HepG2 (cell line): ENCODE measurements around the gene ELF1. TPM values are rescaled to one million over a fixed set of nuclear protein-coding genes. Genes with fewer than 3 reads are reported as not detected.

Experiments used
- BHLHE40 ChIP-seq: IDR thresholded peaks from 2 replicates; pipeline ENCODE4 v1.6.1; 2011; ENCODE audit warnings: low read length, improper control_type of control experiment
- CENPT ChIP-seq: sonication (generic); formaldehyde crosslinking; IDR thresholded peaks from 2 replicates; pipeline ENCODE4 v1.8.0; 2022; ENCODE audit warnings: low read depth, mild to moderate bottlenecking, moderate library complexity, missing genetic modification reagents
- FOXC1 ChIP-seq: sonication (generic); formaldehyde crosslinking; IDR thresholded peaks from 2 replicates; pipeline ENCODE4 v1.8.0; 2022; ENCODE audit warnings: mild to moderate bottlenecking, missing genetic modification reagents, borderline replicate concordance
- GMEB2 ChIP-seq: IDR thresholded peaks from 2 replicates; pipeline ENCODE4 v1.6.1; 2016; ENCODE audit warnings: missing biosample characterization, missing genetic modification reagents, low read depth
- KLF9 ChIP-seq: IDR thresholded peaks from 2 replicates; pipeline ENCODE4 v1.6.1; 2016; ENCODE audit warnings: low read depth
- NFKBIZ ChIP-seq: IDR thresholded peaks from 2 replicates; pipeline ENCODE4 v1.6.1; 2018; ENCODE audit warnings: missing genetic modification reagents, missing compliant biosample characterization
- PBX3 ChIP-seq: sonication (generic); formaldehyde crosslinking; IDR thresholded peaks from 2 replicates; pipeline ENCODE4 v1.8.1; 2023; ENCODE audit warnings: missing genetic modification reagents, inconsistent platforms, borderline replicate concordance
- PHB2 ChIP-seq: fragments of 450-650 bp; IDR thresholded peaks from 2 replicates; pipeline ENCODE4 v1.6.1; 2018; ENCODE audit not compliant: partially characterized antibody
- PITX1 ChIP-seq: sonication (generic); formaldehyde crosslinking; IDR thresholded peaks from 2 replicates; pipeline ENCODE4 v1.5.1; 2020; ENCODE audit warnings: mild to moderate bottlenecking, missing genetic modification reagents
- REXO4 ChIP-seq: sonication (generic); formaldehyde crosslinking; IDR thresholded peaks from 2 replicates; pipeline ENCODE4 v1.8.0; 2022; ENCODE audit warnings: missing genetic modification reagents, mild to moderate bottlenecking, borderline replicate concordance
- SETDB1 ChIP-seq: sonication (generic); formaldehyde crosslinking; IDR thresholded peaks from 2 replicates; pipeline ENCODE4 v1.5.1; 2020; ENCODE audit warnings: missing genetic modification reagents, mild to moderate bottlenecking, borderline replicate concordance
- SIN3A ChIP-seq: IDR thresholded peaks from 2 replicates; pipeline ENCODE4 v1.6.1; 2011; ENCODE audit warnings: low read depth, mild to moderate bottlenecking, control low read depth, low read length, borderline replicate concordance
- SMC3 ChIP-seq: IDR thresholded peaks from 2 replicates; pipeline ENCODE4 v1.6.1; 2011; ENCODE audit warnings: low read length, improper control_type of control experiment
- SOX6 ChIP-seq, 2 experiments: fragments of 450-650 bp in 1 of 2; sonication (generic) in 1 of 2; formaldehyde crosslinking in 1 of 2; IDR thresholded peaks; 2 replicates each; pipeline versions ENCODE4 v1.4.0 to v1.6.1; 2017 to 2020; ENCODE audit warnings: antibody characterized with exemption in 1 of 2, mild to moderate bottlenecking in 1 of 2, missing genetic modification reagents in 1 of 2
- STAT5B ChIP-seq: sonication (generic); formaldehyde crosslinking; IDR thresholded peaks from 2 replicates; pipeline ENCODE4 v1.4.0; 2020; ENCODE audit warnings: missing genetic modification reagents
- U2AF2 ChIP-seq: fragments of 200-400 bp; formaldehyde crosslinking; IDR thresholded peaks from 2 replicates; pipeline ENCODE4 v1.6.1; 2017; ENCODE audit warnings: low read depth, mild to moderate bottlenecking, low read length
- ZBTB3 ChIP-seq: sonication (generic); formaldehyde crosslinking; IDR thresholded peaks from 2 replicates; pipeline ENCODE4 v1.4.0; 2020; ENCODE audit warnings: low read depth, mild to moderate bottlenecking, moderate library complexity, missing genetic modification reagents, borderline replicate concordance
- ZBTB38 ChIP-seq: sonication (generic); formaldehyde crosslinking; IDR thresholded peaks from 2 replicates; pipeline ENCODE4 v1.5.1; 2020; ENCODE audit warnings: mild to moderate bottlenecking, missing genetic modification reagents
- ZNF333 ChIP-seq: sonication (generic); formaldehyde crosslinking; IDR thresholded peaks from 2 replicates; pipeline ENCODE4 v1.4.0; 2020; ENCODE audit warnings: mild to moderate bottlenecking, missing genetic modification reagents, borderline replicate concordance
- ZNF501 ChIP-seq: sonication (generic); formaldehyde crosslinking; IDR thresholded peaks from 2 replicates; pipeline ENCODE4 v1.5.1; 2020; ENCODE audit warnings: mild to moderate bottlenecking, moderate library complexity, missing genetic modification reagents
- ZNF615 ChIP-seq: sonication (generic); formaldehyde crosslinking; IDR thresholded peaks from 2 replicates; pipeline ENCODE4 v1.5.0; 2020; ENCODE audit warnings: mild to moderate bottlenecking, missing genetic modification reagents, borderline replicate concordance
- ZNF766 ChIP-seq: sonication (generic); formaldehyde crosslinking; IDR thresholded peaks from 2 replicates; pipeline ENCODE4 v1.5.0; 2020; ENCODE audit warnings: missing genetic modification reagents, borderline replicate concordance
- ZNF782 ChIP-seq: sonication (generic); formaldehyde crosslinking; IDR thresholded peaks from 2 replicates; pipeline ENCODE4 v1.4.0; 2020; ENCODE audit warnings: missing genetic modification reagents, mild to moderate bottlenecking, borderline replicate concordance
- ZSCAN12 ChIP-seq: sonication (generic); formaldehyde crosslinking; IDR thresholded peaks from 2 replicates; pipeline ENCODE4 v1.9.0; 2021; ENCODE audit warnings: mild to moderate bottlenecking, missing genetic modification reagents
- polyA plus RNA-seq, 8 experiments: library from polyadenylated mRNA; depleted of rRNA in 3 of 8; stranded (reverse) in 7 of 8; unstranded in 1 of 8; fragments of >200 nt; fragmentation: Illumina TruSeq in 4 of 8; extraction: Trizol in 4 of 8; gene quantifications; 2 replicates each; pipeline versions ENCODE4 v1.2.1 to v1.2.3, GENCODE V29; 2011 to 2016; ENCODE audit warnings: low read depth in 4 of 8, missing spikeins in 1 of 8, mixed read lengths in 1 of 8; ENCODE audit not compliant: insufficient read depth in 1 of 8
- total RNA-seq, 5 experiments: library from RNA; depleted of rRNA; stranded (reverse); fragments of >200 nt; fragmentation: Illumina TruSeq; extraction: Trizol; gene quantifications; 2 replicates each; pipeline ENCODE4 v1.2.3, GENCODE V29; 2016; ENCODE audit warnings: low read depth in 1 of 5
- TF ChIP-seq, protein P1 (sequence below): sonication (generic); formaldehyde crosslinking; IDR thresholded peaks from 2 replicates; pipeline ENCODE4 v1.8.0; 2022; ENCODE audit warnings: missing genetic modification reagents, low read depth, mild to moderate bottlenecking, borderline replicate concordance
- TF ChIP-seq, protein P2 (sequence below): sonication (generic); formaldehyde crosslinking; IDR thresholded peaks from 2 replicates; pipeline ENCODE4 v1.8.0; 2022; ENCODE audit warnings: mild to moderate bottlenecking, missing genetic modification reagents

The ELF1 gene
- total and polyA plus RNA-seq, 2 of the 13 experiments (the other 11 are each of a cell fraction or from before 2014, with no cell fraction given): 24.6 to 71.5 TPM

- no peak for TF ChIP-seq ZNF766 (CRISPR knock-in tag)
- TF ChIP-seq PBX3 (CRISPR knock-in tag): 0 out of 2 replicates have a peak, but pooled peaks have one; percentile 27
- TF ChIP-seq SOX6 (IDR thresholded peaks at IDR 0.05): no peak
- peak; percentile 72 for TF ChIP-seq SOX6 (CRISPR knock-in tag; IDR thresholded peaks at IDR 0.05)
- TF ChIP-seq PHB2: no peak
- TF ChIP-seq NFKBIZ (CRISPR knock-in tag): no peak
- TF ChIP-seq SMC3: no peak
- peak; percentile 67; the same call in 1 of the 2 replicates for TF ChIP-seq ZNF615 (CRISPR knock-in tag)
- TF ChIP-seq STAT5B: 0 out of 2 replicates have a peak, but pooled peaks have one; percentile 25
- TF ChIP-seq ZNF782 (CRISPR knock-in tag): 0 out of 2 replicates have a peak, but pooled peaks have one; percentile 51
- TF ChIP-seq ZNF333 (CRISPR knock-in tag): 0 out of 2 replicates have a peak, but pooled peaks have one; percentile 13
- TF ChIP-seq SETDB1 (CRISPR knock-in tag): no peak
- peak; percentile 45; the same call in 1 of the 2 replicates for TF ChIP-seq ZBTB38 (CRISPR knock-in tag)
- TF ChIP-seq ZSCAN12: no peak; the same call in 1 of the 2 replicates
- TF ChIP-seq PITX1: peak; percentile 66; the same call in 1 of the 2 replicates
- TF ChIP-seq SIN3A: no peak; the same call in 1 of the 2 replicates
- TF ChIP-seq ZNF501 (CRISPR knock-in tag): peak; percentile 52; the same call in 1 of the 2 replicates
- TF ChIP-seq GMEB2 (CRISPR knock-in tag): no peak
- TF ChIP-seq ZBTB3 (CRISPR knock-in tag): 0 out of 2 replicates have a peak, but pooled peaks have one; percentile 33
- TF ChIP-seq KLF9 (CRISPR knock-in tag): peak; percentile 37; the same call in 1 of the 2 replicates
- TF ChIP-seq, protein P1, sequence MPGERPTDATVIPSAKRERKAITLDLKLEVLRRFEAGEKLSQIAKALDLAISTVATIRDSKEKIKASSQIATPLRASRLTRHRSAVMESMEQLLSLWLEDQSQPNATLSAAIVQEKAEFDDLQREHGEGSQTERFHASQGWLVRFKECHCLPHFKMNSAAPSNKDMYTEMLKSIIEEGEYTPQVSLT (CRISPR knock-in tag): no peak
- no peak for TF ChIP-seq BHLHE40
- TF ChIP-seq, protein P2, sequence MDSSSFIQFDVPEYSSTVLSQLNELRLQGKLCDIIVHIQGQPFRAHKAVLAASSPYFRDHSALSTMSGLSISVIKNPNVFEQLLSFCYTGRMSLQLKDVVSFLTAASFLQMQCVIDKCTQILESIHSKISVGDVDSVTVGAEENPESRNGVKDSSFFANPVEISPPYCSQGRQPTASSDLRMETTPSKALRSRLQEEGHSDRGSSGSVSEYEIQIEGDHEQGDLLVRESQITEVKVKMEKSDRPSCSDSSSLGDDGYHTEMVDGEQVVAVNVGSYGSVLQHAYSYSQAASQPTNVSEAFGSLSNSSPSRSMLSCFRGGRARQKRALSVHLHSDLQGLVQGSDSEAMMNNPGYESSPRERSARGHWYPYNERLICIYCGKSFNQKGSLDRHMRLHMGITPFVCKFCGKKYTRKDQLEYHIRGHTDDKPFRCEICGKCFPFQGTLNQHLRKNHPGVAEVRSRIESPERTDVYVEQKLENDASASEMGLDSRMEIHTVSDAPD (CRISPR knock-in tag): no peak
- TF ChIP-seq REXO4 (CRISPR knock-in tag): no peak
- TF ChIP-seq FOXC1 (CRISPR knock-in tag): 0 out of 2 replicates have a peak, but pooled peaks have one; percentile 17
- no peak for TF ChIP-seq CENPT (CRISPR knock-in tag)
- 0 out of 2 replicates have a peak, but pooled peaks have one; percentile 46 for TF ChIP-seq U2AF2
Observed at GRCh38 chr13:41060082-41060723, 41.1 kb upstream of the ELF1 start (continued).
